Measurements from ENCODE around the gene PTPRZ1.

DNA sequence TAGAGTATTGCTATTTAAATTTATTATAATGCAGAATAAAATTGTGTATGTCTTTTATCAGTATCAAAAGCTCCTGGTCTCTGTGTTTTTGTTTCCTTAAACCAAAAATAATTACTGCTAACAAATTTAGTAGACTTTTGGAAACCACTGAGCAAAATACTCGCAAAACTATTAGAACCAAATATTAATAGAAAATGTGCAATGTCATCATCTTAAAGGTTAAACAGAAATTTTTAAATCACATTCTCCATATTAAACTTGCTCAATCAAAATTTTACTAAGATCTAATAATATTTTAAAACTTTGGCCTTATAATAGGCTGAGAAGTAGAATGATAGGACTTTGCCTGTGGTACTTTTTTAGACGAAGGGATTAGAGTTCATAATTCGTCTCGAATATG, 222.7 kb downstream of the PTPRZ1 start:
- TF ChIP-seq POLR2A (IDR thresholded peaks at IDR 0.05) (no peak), CTCF (IDR thresholded peaks at IDR 0.05) (no peak)
